Stimulated activated naive CD4-positive, alpha-beta T cell (primary cell): ENCODE data around the gene CYBC1.

ENCODE experiments used
- DNase-seq, 6 experiments: peaks; one replicate each; lab custom pipeline; 2025; lab: John Stamatoyannopoulos, UW

Gene CYBC1

DNA sequence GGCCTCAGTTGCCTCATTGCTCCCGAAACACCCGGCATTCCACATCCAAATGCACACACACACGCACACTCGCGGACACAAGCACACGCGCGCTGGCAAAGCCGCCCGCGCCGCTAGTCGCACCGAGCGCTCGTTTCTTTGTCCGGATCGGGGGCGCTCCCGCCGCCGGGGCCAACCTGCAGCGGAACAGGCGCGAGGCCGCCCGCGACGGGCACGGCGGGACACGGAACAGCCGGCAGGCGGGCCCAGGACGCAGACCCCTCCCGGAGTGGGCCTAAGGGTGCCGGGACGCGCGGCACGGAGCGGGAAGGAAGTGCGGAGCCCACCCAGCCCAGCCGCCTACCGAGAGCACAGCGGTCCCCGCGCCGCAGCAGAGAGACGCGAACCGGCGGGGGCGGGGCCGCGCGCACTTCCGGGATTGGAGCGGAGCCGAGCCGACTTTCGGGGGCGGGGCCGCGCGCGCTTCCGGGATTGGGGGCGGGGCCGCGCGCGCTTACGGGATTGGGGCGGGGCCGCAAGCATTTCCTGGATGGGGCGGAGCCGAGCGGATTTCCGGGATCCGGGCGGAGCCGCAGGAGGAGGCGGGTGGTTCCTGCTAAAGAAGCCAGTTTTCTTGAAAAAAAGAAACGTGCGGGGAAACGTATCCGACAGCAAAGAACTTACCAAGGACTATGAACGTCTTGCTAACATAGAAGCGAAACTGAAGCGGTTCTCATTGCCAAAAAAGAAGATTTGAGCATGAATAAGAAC is at the start of gene CYBC1:
Gene CYBC1, minus strand, starts transcription at position 396 of the 750 bp plus-strand sequence. CDS start 1,498 bp downstream, outside the sequence.
- peak; percentile 91 to 95 (median 94) for DNase-seq

- peak; percentile 22 to 60 (median 48) for DNase-seq
Measured at GRCh38 chr17:82497483-82498405, 47.2 kb upstream of the CYBC1 start.

DNA sequence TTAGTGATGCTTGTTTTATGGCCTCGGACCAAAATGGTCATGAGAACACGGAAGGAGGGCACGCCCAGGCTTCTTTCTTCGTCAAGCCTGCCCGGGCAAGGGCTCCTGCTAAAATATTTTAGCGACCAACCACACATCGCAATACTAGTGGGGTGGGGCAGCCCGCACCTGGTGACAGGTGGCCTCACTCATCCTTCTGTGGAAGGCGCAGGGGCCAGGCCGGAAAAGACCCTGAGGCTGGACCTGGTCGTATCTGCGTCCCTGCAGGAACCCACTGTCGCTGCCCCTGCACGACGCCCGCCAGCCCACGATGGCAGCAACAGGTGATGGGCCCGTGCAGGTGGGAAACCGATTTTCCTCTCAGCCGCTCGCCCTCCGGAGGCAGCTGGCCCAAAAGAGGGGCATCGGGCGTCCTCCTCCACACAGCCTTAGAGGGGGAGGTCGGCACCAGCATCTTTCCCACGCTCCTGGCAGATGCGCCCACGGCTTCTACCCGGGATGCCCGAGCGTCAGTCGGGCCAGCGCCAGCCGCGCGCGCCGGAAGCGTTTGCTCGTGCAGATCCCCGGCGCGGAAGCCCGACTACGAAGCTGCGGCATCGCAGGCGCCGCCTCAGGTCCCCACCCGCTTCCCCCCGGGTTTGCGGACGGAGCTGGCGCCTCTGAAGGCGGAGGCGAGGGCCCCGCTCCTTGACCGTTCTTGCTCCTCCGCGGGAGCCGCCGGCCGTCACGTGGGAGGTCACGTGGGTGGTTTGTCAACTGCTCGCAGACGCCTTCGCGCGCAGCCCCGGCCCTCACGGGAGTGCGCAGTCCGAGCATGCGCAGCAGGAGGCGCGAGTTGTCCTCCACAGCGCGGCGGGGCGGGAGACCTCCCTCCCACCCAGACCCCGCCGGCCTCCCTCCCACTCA is 46.2 kb upstream of the CYBC1 start:
- peak; percentile 69 to 88 (median 85) for DNase-seq

GRCh38 chr17:82495844-82496528 is 45.4 kb upstream of the CYBC1 start:
- DNase-seq: no peak

DNA sequence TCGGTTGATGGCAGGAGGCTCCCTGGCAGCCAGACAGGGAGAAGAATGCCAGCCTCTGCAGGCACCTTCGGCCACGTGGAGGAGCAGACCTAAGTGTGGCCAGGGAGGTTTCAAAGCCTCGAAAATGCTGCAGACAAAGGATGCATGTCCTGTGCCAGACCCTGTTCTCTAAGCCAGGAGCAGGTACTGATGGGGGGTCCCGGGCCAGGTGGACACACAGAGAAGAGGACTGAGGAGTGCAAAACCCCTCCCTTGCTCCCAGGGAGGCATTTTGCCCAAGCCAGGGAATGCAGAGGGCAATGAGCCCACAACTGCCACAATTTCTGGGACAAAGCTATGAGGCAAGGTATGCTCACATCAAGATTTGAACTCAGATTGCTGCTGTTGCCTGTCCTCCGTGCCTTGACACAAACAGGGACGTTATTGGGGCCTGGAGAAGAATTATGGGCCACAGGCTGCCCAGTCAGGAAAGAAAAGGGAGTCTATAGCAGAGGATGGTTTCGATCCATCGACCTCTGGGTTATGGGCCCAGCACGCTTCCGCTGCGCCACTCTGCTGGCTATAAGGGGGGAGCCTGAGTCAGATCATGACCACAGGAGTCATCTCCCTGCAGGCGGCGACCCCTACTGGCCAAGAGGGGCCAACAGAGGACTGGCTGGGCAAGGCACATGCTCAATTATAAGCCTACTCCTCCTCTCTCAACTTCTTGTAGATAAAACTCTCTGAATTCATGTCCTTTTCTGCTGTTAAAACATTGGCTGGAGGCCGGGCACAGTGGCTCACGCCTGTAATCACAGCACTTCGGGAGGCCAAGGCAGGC is 43.9 kb upstream of the CYBC1 start:
- peak; percentile 59 to 79 (median 67) for DNase-seq

GRCh38 chr17:82493226-82493781 is 42.8 kb upstream of the CYBC1 start:
- no peak for DNase-seq

DNA sequence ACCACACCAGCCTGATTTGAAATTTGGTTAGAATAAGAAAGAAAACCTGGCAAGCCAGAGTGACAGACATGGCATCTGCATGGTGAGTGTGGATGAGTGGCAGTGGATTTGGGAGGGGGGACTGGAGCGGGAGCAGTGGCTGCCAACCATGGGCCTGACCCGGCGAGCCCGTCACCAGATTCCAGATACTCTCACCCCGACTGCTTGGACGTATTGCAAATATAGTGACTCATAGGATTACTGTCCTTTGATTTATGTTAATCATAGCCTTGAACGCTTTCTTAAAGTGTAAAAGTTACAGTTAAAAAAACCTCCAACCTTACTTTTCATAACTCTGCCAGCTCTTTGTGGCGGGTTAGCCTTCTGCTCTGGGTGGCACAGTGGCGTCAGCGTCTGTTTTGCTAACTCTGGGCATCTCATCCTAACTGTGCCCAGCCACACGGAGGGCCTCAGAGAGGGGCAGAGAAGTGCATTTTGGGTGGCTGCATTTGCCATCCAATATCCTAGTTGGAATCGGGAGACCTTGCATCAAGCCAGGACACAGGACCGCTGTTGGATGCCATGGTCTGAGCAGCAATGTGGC is 42.2 kb upstream of the CYBC1 start:
- no peak for DNase-seq

- no peak for DNase-seq
Measured at GRCh38 chr17:82491533-82491932, 41.0 kb upstream of the CYBC1 start.

DNA sequence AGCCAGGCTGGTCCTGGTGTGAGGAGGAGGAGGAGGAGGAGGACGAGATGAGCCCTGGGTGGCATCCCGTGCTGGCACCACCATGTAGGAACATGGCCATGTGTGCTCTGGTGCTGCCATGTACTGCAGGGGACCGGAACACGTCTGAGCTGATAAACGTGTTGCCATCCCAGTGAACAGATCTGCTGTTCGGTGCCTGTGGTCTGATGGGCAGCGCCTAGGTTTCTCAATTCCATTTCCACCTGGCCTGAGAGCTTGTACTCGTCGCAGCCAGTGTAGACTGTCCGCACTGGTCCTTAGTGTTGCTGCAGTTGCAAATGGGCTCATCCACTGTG is 40.6 kb upstream of the CYBC1 start:
- no peak for DNase-seq

- DNase-seq: no peak
Measured at GRCh38 chr17:82490512-82491195, 40.1 kb upstream of the CYBC1 start.

DNA sequence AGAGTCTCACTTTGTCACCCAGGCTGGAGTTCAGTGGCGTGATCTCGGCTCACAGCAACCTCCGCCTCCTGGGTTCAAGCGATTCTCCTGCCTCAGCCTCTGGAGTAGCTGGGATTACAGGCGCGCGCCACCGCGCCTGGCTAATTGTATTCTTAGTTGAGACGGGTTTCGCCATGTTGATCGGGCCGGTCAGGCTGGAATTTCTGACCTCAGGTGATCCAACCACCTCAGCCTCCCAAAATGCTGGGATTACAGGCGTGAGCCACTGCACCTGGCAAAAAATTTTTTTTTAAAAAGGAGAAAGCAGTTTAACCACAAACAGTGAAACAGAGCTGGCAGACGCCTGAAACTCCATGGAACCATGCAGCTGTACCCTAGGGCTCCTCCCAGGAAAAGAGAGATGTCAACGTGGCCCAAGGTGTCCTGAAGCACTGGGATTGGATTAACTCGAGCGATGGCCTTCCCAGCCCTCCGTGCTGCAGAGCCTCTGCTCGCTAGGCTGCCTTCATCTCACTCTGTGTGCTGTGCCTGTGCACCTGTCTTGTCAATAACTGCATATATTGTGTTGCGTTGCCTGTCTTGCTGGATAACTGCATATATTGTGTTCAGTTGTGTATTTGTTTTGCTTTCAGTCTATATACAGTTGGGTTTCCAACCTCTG is 39.4 kb upstream of the CYBC1 start:
- no peak for DNase-seq

DNA sequence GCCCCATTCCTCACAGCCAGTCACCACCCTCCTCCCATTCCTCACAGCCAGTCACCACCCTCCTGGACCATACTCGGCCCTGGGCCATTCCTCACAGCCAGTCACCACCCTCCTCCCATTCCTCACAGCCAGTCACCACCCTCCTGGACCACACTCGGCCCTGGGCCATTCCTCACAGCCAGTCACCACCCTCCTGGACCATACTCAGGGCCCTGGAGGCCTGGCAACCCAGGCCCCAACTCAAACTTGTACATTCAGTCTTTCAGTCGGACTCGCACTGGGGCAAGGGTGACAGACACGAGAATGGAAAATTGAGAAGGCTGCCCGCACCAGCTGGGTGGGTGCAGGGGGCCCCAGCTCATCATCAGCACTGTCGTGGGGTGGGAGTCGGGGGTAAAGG is 38.6 kb upstream of the CYBC1 start:
- no peak for DNase-seq

GRCh38 chr17:82487910-82488309 is 37.4 kb upstream of the CYBC1 start:
- no peak for DNase-seq

DNA sequence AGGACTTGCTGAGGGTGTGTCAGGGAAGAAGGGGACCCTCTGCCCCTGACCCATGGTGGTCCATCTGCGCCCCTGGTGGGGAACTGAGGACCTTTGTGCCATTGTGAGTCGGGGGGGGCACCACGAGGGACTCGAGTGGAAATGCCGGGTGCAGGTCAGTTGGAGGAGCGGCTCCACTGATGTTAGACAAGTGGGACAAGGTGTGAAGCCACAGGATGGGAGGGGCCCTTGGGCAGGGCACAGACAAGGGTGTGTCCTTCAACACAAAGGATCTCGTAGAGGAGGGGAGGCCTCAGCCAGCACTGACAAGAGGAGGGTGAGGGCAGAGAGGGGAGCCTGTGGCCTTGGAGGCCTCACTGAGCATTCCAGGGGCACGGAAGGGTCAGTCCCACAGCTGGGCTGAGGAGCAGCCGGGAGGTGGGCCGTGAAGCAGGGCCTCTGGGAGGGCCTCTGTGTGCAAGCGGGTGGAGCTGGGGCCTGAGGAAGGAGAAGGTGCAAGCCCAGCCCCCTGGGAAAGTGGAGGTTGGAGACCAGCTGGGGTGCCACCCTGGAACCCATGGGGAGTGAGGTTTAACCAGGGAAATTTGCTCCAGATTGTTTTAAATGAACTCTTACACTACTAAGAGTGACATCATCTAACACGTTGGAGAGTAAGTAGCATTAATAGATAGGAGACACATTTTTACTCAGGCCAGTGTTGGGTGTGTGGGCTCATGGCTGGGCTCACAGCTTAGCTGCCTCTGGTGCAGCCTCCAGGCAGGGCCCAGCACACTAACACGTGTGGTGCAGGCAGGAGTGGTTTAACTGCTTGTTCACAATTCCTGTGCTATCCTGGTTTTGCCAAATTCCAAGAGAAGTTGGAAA is 35.9 kb upstream of the CYBC1 start:
- no peak for DNase-seq

- no peak for DNase-seq
Measured at GRCh38 chr17:82483836-82484235, 33.3 kb upstream of the CYBC1 start.

GRCh38 chr17:82483204-82483660 is 32.7 kb upstream of the CYBC1 start:
- DNase-seq: no peak

- DNase-seq: no peak
Measured at GRCh38 chr17:82480318-82480717, 29.8 kb upstream of the CYBC1 start.

DNA sequence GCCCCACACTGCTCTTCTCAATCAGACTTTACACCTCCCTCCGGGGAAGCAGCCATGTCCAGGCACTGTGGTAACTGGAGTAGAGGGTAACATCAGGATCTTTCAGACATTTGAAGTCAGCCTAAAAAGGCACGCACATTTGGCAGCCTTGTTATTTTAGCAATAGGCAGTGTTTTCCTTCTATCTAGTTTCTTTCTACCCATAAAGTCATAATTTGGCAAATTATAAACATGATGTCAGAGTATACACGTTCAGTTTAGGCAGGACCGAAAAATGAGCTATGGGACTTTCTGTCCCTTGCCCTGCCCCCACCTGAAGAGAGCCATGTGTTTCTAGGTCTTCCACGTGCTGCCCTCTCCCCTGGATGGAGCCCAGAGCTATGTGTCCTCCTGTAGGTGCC is 29.1 kb upstream of the CYBC1 start:
- no peak for DNase-seq
